SH-SY5Y (cell line): ENCODE results near the gene CD209.

Experiments used
- GATA2 ChIP-seq: IDR thresholded peaks from 2 replicates; pipeline ENCODE4 v1.6.1; 2011; ENCODE audit warnings: mild to moderate bottlenecking, low read depth, low read length
- GATA3 ChIP-seq: IDR thresholded peaks from 2 replicates; pipeline ENCODE4 v1.6.1; 2011; ENCODE audit warnings: low read depth, mild to moderate bottlenecking, low read length, moderate library complexity

CD209 gene

DNA sequence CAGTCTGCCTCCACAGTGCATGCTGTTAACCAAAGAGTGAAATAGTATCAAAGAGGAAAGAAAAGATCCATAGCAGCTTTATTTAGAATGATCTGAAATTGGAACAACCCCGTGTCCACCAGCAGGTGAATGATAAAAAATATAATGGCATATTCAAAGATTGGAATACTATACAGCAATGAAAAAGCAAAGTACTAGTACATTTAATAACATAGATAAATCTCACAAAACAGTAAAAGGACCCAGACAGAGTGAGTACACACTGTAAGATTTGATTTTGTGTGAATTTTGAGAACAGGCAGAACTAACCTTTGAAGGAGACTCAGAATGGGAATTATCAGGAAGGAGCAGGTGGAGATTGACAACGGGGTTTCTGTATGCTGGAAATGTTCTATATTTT lies 837 bp upstream of the CD209 start:
- TF ChIP-seq GATA3 (no peak), GATA2 (no peak)

DNA sequence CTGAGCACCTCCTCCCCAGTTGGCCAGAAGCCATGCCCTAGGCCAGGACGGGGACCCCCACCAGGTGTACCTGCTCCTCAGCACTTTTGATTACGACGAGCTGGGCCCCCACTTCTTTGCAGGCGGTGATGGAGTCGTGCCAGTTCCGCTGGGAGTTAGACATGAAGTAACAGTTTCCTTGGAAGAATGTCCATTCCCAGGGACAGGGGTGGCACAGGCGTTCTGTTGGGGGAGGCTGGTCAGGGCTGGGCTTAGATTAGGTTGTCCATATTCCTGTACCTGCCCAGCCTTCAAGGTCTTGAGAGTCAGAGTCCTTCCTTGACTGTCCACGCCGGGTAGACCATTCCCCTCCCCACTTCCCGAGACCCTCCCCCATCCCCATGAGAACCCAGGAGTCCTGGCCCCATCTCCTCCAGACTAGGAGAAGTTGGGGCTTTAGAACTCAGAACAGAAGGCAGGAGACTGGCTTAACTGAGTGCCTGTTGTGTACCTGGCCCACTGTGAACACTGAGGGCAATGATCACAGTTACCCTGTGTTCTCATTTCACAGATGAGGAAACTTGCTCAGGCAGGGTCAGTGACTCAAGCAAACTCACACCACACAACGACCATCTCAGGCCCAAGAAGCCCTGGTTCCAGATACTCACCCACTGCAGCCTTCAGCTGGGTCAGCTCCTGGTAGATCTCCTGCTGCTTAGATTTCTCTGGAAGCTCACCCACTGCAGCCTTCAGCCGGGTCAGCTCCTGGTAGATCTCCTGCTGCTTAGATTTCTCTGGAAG lies 2.3 kb downstream of the CD209 start:
- TF ChIP-seq GATA2 (no peak), GATA3 (no peak)

DNA sequence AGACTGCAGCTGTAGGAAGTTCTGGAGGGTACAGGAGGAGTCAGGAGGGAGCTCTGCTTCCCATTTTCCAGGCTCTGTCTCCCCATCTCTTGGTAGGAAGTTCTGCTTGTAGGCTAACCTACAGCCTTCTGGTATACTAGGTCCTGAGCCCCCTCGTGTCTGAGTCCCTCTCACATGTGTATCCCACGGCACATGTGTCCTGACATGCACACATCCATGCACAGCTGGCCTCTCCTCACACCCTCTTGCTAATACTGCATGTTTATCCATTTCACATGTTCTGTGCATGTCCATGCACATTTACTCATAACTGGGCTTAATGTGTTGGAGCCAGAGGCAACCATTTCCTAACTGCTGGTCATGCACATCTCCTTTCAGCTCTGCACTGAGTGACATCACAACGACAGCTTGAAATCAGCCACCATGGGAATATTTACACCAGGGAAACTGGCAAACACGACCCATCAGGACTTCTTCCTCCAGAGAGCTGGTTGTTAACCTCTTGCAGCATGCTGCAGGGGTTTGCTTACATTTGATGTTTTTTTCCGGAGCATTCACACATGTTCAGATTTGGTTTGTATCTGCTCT lies 3.0 kb downstream of the CD209 start:
- TF ChIP-seq GATA3, result no peak
- TF ChIP-seq GATA2, result no peak

DNA sequence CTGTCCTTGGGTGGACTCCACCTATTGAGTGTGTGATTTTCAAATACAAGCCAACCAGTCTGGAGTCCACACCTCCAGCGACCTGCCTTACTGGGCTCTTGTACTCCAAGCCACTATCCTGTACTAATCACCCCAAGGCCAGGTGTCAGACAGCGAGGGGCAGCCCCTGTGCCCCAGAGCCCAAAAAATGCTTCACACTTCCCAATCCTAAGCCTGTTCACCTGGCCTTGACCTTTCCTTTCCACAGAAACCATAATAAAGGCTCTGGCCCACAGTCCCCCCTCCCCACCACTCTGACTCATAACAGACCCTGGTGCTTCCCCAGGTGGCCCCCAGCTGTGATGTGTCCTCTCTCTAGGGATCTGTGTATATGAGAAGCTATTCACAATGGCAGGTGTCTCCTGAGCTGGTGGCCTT lies 3.9 kb downstream of the CD209 start:
- TF ChIP-seq GATA3 (no peak), GATA2 (no peak)

DNA sequence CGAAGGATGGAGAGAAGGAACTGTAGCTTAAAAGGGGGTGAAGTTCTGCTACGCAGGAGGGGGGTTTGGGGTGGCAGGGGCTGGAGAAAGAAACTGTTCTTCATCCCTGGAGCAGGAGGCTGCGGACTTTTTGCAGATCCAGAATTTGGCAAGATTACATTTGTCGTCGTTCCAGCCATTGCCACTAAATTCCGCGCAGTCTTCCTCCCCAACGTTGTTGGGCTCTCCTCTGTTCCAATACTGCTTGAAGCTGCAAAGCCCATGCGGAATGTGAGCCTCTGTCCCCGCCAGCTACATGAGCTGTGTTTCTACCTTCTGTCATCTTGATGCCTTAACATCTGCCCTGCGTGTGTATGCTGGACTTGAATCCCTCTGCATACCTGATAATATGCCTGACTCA lies 4.3 kb downstream of the CD209 start:
- TF ChIP-seq GATA2 (no peak), GATA3 (no peak)

- TF ChIP-seq GATA3 (no peak), GATA2 (no peak)
These were observed 4.8 kb downstream of the CD209 start for GRCh38 chr19:7742575-7742974.

DNA sequence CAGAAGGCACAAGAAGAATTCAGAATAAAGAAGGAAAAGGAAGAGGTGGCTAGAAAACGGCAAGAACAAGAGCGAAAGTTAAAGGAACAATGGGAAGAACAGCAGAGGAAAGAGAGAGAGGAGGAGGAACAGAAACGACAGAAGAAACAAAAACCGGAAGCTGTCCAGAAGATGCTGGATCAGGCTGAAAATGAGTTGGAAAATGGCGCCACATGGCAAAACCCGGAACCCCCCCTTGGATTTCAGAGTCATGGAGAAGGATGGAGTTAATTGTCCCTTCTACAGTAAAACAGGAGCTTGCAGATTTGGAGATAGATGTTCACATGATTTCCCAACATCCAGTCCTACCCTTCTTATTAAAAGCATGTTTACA lies 6.7 kb downstream of the CD209 start:
- TF ChIP-seq GATA2, result no peak
- TF ChIP-seq GATA3, result no peak

DNA sequence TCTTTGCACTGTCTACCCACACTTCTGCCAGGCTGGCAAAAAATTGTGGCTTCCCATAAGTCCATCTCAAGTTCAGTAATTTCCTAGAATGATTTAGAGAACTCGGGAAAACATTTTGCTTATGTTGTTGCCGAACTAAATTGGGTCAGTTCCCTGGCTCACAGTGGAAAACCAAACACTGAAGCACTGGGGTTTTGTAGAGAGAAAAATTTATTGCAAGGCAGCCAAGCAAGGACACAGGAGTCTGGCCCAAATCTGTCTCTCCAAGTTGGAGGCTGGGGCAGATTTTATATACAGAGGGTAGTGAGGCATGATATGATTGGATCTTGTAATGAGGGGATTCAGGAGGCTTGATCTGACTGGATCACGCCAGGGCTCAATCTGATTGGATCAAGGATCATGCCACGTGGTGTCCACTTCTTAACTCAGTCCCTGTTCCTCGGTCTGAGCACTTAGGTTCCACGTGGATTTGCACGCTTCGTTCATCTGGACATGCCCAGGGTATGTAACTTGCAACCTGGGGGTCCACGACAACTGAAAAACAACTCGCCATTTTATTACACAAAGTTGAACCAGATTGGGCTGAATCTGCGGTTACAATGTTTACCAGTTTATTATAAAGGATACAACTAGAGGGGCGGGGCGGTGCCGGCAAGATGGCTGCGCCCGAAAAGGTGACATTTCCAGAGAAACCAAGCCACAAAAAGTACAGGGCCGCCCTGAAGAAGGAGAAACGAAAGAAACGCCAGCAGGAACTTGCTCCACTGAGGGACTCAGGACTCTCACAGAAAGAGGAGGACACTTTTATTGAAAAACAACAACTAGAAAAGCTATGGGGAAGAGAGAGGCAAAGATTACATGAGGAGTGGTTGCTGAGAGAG lies 7.3 kb downstream of the CD209 start:
- TF ChIP-seq GATA3 (no peak), GATA2 (no peak)

DNA sequence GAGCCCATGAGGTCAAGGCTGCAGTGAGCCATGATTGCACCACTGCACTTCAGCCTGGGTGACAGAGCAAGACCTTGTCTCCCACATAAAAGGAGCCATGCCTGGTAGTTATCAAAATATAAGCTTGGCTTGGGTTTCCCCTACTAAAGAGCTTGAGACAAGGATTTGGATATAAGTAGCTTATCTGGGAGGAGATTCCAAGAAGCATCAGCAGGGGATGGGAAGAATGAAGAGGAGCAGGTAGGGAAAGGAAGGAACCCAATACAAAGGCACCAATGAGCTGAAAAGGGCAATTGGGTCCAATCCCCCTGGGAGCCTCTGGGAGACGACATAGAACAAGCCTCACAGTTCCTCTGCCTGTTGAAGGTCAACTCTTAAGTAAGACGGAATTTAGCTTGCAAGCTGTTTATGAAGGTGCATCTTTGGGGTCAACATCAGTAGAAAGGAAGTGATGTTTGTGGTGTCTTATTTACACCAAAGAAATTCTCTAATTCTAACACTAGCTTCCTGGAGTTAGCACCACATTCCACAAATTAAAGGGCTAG lies 8.1 kb downstream of the CD209 start:
- TF ChIP-seq GATA2, result no peak
- TF ChIP-seq GATA3, result no peak

GRCh38 chr19:7738023-7738422 lies 9.3 kb downstream of the CD209 start:
- TF ChIP-seq GATA3 (no peak), GATA2 (no peak)

DNA sequence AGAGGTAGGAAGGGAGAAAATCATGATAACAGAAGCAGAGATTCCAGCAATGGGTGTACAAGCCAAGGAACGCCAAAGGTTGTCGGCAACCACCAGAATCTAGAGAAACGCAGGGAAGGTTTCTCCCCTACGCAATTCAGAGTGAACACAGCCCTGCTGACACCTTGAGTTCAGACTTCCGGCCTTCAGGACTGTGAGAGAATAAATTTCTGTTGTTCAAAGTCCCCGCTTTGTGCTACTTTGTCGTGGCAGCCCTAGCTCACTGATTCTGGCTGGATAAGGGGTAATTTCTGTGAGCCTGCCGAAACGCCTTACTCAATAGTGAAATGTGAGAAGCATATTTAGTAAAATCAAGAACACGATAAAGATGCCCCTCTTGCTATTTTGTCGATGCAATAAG lies 10.1 kb downstream of the CD209 start:
- TF ChIP-seq GATA2 (no peak), GATA3 (no peak)

DNA sequence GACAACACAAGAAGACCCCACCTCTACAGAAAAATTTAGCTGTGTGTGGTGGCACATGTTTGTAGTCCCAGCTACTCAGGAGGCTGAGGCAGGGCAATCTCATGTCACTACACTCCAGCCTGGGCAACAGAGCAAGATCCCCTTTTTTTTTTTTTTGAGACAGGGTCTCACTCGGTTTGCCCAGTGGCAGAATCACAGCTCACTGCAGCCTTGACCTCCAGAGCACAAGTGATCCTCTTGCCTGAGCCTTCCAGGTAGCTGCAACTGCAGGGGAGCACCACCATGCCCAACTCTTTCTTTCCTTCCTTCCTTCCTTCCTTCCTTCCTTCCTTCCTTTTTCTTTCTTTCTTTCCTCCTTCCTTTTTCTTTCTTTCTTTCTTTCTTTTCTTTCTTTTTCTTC lies 11.2 kb downstream of the CD209 start:
- TF ChIP-seq GATA3, result no peak
- no peak for TF ChIP-seq GATA2

DNA sequence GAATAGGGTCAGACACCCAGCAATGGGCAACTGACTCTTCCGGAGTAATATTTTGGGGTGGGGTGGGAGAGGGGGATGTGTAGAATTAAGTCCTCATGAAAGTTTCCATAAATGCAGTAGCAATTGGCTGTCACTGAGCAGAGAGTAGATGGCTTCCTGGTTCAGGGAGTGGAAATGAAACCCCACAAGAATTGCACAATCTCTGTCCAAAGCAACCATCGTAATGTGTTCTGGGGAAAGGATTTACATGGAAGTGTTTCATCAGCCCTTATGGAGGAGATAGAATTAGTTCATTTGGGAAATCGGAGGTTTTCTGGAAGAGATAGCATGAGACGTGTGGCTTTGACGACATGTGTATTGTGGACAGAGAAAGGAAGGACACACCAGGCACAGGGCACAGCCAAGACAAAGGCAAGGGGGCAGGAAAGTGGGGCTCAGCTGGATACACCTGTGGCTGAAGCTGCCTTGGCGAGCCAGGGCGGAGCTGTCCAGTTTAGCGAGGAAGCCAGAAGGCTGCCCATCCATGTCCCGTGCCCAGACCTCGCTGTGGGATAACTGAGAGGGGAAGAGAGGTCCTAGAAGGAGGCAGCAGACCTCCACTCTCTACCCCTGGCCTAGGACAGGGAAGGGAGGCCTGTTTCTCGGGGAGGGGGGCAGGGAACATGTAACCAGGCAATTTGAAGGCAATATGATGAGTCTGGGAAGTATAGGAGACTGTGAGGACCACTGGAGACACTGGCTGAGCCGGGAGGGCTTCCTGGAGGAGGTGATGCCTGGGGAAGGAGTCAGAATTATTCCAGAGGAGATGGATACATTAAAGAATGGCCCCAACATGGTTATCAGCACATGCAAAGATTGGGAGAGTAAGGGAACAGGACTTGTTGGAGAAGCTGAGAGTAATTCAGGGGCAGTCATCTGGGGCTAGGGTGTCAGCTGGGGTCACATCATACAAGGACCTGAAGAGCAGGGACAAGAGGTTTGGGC lies 12.8 kb downstream of the CD209 start:
- TF ChIP-seq GATA2 (no peak), GATA3 (no peak)

DNA sequence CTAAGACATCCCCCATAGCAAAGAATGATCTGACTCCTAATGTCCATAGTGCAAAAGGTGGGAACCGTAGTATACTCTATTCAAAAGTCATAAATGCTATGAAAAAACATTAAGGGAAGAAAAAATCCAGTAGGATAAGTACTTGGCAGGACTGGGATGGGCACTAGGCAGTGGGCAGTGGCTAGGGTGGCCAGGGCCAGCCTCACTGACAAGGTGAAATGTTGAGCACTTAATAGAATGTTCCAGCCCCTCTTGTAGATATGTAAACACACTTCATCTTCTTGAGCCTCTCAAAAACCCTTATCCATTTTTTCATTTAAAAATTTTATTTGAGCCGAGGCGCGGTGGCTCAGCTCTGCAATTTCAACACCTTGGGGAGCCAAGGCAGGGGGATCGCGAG lies 14.0 kb downstream of the CD209 start:
- TF ChIP-seq GATA3 (no peak), GATA2 (no peak)
